OCI-LY1 (cell line): ENCODE results near the gene CREB3L1.

Experiments used
- CTCF ChIP-seq: fragments of 200-600 bp; sonication (generic), shearing (Covaris generic); IDR thresholded peaks from 2 replicates; pipeline ENCODE4 v1.5.1; 2017; ENCODE audit warnings: mild to moderate bottlenecking, antibody characterized with exemption, low read length, moderate library complexity, mixed read lengths
- EZH2 ChIP-seq: fragments of 200-600 bp; sonication (generic), shearing (Covaris generic); IDR thresholded peaks from 2 replicates; pipeline ENCODE4 v1.8.0; 2017; ENCODE audit warnings: borderline replicate concordance, mixed run types, mild to moderate bottlenecking, antibody characterized with exemption, low read length, moderate library complexity, mixed read lengths

GRCh38 chr11:46350695-46351094 lies 73.2 kb downstream of the CREB3L1 start:
- no peak for TF ChIP-seq CTCF
- no peak for TF ChIP-seq EZH2
